ENCODE results near the gene CCL28. TPM values are rescaled to one million over a fixed set of nuclear protein-coding genes. Genes with fewer than 3 reads are reported as not detected.
"Not testable (repeated sequence)": the region's sequence is repeated elsewhere in the genome, so short reads cannot be mapped to it uniquely, and the experiment has no call there.

CCL28 gene
- total and polyA plus RNA-seq, 9 of the 15 experiments (the other 6 are each of a cell fraction or from before 2014, with no cell fraction given) = not detected

- no peak for TF ChIP-seq EWSR1 (IDR thresholded peaks at IDR 0.05; ENCODE audit: borderline replicate concordance, low read depth, partially characterized antibody)
- TF ChIP-seq ZNF561 (CRISPR knock-in tag; conservative IDR thresholded peaks at IDR 0.05) = no peak
- no peak for TF ChIP-seq RBM22 (IDR thresholded peaks at IDR 0.05; ENCODE audit: low read depth, low read length, poor library complexity, severe bottlenecking)
- no peak for TF ChIP-seq ZBTB2 (IDR thresholded peaks at IDR 0.05)
- no peak for TF ChIP-seq SMARCE1 (IDR thresholded peaks at IDR 0.05)
- no peak for TF ChIP-seq EZH2 (IDR thresholded peaks at IDR 0.05; ENCODE audit: borderline replicate concordance, low read depth, low read length)
Observed at GRCh38 chr5:43409809-43410271, 2.4 kb downstream of the CCL28 start (continued).

GRCh38 chr5:43402524-43403066 lies 9.6 kb downstream of the CCL28 start:
- intact Hi-C loops (cut with micrococcal nuclease); H4K20me1 ChIP-seq (replicated peaks; ENCODE audit: control insufficient read depth, insufficient read depth, low read length); H3K36me3 ChIP-seq (ENCODE audit: control insufficient read depth, insufficient read depth, low read length); in situ Hi-C loops (cut with MboI); CTCF ChIA-PET (ENCODE audit: low intra/inter-chr PET ratio); H3K9me3 ChIP-seq (replicated peaks; ENCODE audit: control insufficient read depth, insufficient read depth, low read depth, low read length); H3K4me1 ChIP-seq (replicated peaks in 1 of 2; ENCODE audit: control insufficient read depth in 2 of 2, insufficient read depth in 2 of 2, low read length in 2 of 2); H3K9me1 ChIP-seq (ENCODE audit: control insufficient read depth, insufficient read depth, low read length); FAIRE-seq; H3K27me3 ChIP-seq (ENCODE audit: control insufficient read depth in 2 of 2, insufficient read depth in 2 of 2, low read length in 2 of 2); H3K79me2 ChIP-seq (ENCODE audit: control insufficient read depth, insufficient read depth, low read length): not testable (repeated sequence)
- Histone ChIP-seq H2AFZ (ENCODE audit: low read depth, low read length) (peak overlapping the region; percentile 99), H3K4me3 (peak overlapping the region; percentile 0; the same call in 1 of the 2 replicates), H3K27ac (ENCODE audit: extremely low read depth, low read depth, low read length) (peak overlapping the region; percentile 68; the same call in 2 of the 3 replicates), H3K4me2 (ENCODE audit: insufficient read depth, low read length) (peak overlapping the region; percentile 75), H3K9ac (ENCODE audit: insufficient read depth in 1 of 2, low read depth in 2 of 2, low read length in 2 of 2) (peak overlapping the region; percentile 36 to 68; a peak in 3 of 4 replicates)
- peak in 1 of 4 experiments; percentile 43 for DNase-seq (ENCODE audit: extremely low read depth in 1 of 4, low spot score in 3 of 4)
- 36% methylated on average over 15 of the region's 16 CpGs for WGBS (ENCODE audit: insufficient coverage, low coverage, missing lambda C conversion rate)
- BruUV-seq (replicated peaks) = TSS peak; percentile 47
- POLR2A ChIA-PET = interaction anchor here (0.6 to 2.1 kb wide), 6 partner anchors 9 to 109 kb away, joined by 3 to 13 read pairs (median 4); partner anchors contain the start of genes CCL28 and TMEM267
- ATAC-seq = peak; percentile 72
- peak; percentile 34; the same call in 1 of the 2 replicates for TF ChIP-seq MGA (IDR thresholded peaks at IDR 0.05)
